ENCODE measurements around the gene EBLN2.

The EBLN2 gene

GRCh38 chr3:73108750-73109149, 47.3 kb downstream of the EBLN2 start:
- DNase-seq: no peak

GRCh38 chr3:73110530-73110929, 49.1 kb downstream of the EBLN2 start:
- no peak for DNase-seq
